ENCODE measurements around the gene ATXN10. TPM values are rescaled to one million over a fixed set of nuclear protein-coding genes. Genes with fewer than 3 reads are reported as not detected.

Gene ATXN10
- total RNA-seq, 1 experiment from 2014 or later, result 135 TPM

DNA sequence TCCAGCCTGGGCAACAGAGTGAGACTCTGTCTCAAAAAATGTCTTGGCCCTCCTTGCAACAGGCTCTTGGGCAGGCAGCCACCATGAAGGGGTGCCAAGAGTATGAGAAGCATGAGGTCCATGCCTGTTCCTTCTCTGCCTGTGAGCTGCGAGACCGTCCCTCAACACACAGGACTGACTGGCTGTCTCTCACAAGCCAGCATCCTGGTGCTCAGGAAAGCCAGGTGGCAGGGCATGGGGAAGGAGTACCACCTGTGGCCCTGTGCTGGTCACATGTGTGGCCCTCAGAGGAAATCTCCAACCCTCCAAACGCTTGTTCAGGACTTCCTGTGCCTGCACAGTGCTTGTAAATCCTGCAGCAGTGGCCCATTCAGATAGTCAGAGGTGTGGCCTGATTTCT lies 83.2 kb downstream of the ATXN10 start:
- Histone ChIP-seq H3K9me2 (ENCODE audit: insufficient read depth) (no peaks in the 10 kb centered on the region), H3K27me3 (ENCODE audit: insufficient read depth, low read length) (no peaks in the 10 kb centered on the region), H3K4me2 (ENCODE audit: low read length) (no peak overlapping the region), H3K27ac (ENCODE audit: low read depth, low read length) (no peak overlapping the region), H4K20me1 (ENCODE audit: insufficient read depth) (no peaks in the 10 kb centered on the region; the same call in 1 of the 2 replicates), H3K4me1 (ENCODE audit: control insufficient read depth in 1 of 2, insufficient read depth in 2 of 2, low read length in 2 of 2) (no peaks in the 10 kb centered on the region), H3K36me3 (ENCODE audit: control insufficient read depth in 1 of 2, insufficient read depth in 2 of 2, low read length in 2 of 2) (no peaks in the 10 kb centered on the region), H3K9me3 (ENCODE audit: control insufficient read depth in 1 of 2, insufficient read depth in 1 of 2, low read depth in 1 of 2, low read length in 2 of 2) (no peaks in the 10 kb centered on the region), H3K9ac (ENCODE audit: low read length) (no peak overlapping the region), H3K4me3 (replicated peaks in 1 of 2; ENCODE audit: low read depth in 1 of 2, low read length in 2 of 2) (no peak overlapping the region), H3K79me2 (ENCODE audit: insufficient read depth, low read length) (no peaks in the 10 kb centered on the region), H2AFZ (ENCODE audit: low read depth, low read length, poor library complexity, severe bottlenecking) (no peak overlapping the region)
- DNase-seq (ENCODE audit: low read depth, low spot score) (no peak), ATAC-seq (no peak)
- RAD21 ChIA-PET (ENCODE audit: low non-redundant PET in 1 of 2, low total read pairs in 2 of 2, uncharacterized antibody in 2 of 2, unreplicated experiment in 2 of 2), result no interaction called here
- CTCF ChIA-PET, result no interaction called here
- POLR2A ChIA-PET, result no interaction called here
- TF ChIP-seq JUND (IDR thresholded peaks at IDR 0.05) (no peak), EGR1 (IDR thresholded peaks at IDR 0.05; ENCODE audit: low read depth) (no peak), ZFX (IDR thresholded peaks at IDR 0.05) (no peak), EZH2 (IDR thresholded peaks at IDR 0.05) (no peak), RAD21 (IDR thresholded peaks at IDR 0.05; ENCODE audit: low read depth) (no peak), CEBPB (IDR thresholded peaks at IDR 0.05; ENCODE audit: low read depth) (no peak), TCF7L2 (IDR thresholded peaks at IDR 0.05; ENCODE audit: borderline replicate concordance, extremely low read depth, insufficient read depth, insufficient read length) (no peak)
- TF ChIP-seq, protein P1, sequence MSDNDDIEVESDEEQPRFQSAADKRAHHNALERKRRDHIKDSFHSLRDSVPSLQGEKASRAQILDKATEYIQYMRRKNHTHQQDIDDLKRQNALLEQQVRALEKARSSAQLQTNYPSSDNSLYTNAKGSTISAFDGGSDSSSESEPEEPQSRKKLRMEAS (IDR thresholded peaks at IDR 0.05), result no peak
- TF ChIP-seq, protein P2, sequence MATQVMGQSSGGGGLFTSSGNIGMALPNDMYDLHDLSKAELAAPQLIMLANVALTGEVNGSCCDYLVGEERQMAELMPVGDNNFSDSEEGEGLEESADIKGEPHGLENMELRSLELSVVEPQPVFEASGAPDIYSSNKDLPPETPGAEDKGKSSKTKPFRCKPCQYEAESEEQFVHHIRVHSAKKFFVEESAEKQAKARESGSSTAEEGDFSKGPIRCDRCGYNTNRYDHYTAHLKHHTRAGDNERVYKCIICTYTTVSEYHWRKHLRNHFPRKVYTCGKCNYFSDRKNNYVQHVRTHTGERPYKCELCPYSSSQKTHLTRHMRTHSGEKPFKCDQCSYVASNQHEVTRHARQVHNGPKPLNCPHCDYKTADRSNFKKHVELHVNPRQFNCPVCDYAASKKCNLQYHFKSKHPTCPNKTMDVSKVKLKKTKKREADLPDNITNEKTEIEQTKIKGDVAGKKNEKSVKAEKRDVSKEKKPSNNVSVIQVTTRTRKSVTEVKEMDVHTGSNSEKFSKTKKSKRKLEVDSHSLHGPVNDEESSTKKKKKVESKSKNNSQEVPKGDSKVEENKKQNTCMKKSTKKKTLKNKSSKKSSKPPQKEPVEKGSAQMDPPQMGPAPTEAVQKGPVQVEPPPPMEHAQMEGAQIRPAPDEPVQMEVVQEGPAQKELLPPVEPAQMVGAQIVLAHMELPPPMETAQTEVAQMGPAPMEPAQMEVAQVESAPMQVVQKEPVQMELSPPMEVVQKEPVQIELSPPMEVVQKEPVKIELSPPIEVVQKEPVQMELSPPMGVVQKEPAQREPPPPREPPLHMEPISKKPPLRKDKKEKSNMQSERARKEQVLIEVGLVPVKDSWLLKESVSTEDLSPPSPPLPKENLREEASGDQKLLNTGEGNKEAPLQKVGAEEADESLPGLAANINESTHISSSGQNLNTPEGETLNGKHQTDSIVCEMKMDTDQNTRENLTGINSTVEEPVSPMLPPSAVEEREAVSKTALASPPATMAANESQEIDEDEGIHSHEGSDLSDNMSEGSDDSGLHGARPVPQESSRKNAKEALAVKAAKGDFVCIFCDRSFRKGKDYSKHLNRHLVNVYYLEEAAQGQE (IDR thresholded peaks at IDR 0.05; ENCODE audit: low read depth), result no peak
- TF ChIP-seq, protein P3, sequence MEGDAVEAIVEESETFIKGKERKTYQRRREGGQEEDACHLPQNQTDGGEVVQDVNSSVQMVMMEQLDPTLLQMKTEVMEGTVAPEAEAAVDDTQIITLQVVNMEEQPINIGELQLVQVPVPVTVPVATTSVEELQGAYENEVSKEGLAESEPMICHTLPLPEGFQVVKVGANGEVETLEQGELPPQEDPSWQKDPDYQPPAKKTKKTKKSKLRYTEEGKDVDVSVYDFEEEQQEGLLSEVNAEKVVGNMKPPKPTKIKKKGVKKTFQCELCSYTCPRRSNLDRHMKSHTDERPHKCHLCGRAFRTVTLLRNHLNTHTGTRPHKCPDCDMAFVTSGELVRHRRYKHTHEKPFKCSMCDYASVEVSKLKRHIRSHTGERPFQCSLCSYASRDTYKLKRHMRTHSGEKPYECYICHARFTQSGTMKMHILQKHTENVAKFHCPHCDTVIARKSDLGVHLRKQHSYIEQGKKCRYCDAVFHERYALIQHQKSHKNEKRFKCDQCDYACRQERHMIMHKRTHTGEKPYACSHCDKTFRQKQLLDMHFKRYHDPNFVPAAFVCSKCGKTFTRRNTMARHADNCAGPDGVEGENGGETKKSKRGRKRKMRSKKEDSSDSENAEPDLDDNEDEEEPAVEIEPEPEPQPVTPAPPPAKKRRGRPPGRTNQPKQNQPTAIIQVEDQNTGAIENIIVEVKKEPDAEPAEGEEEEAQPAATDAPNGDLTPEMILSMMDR (IDR thresholded peaks at IDR 0.05 in 2 of 3, conservative IDR thresholded peaks at IDR 0.05 in 1 of 3; ENCODE audit: borderline replicate concordance in 1 of 3, insufficient read depth in 1 of 3, low read depth in 2 of 3, low read length in 2 of 3), result no peak
- TF ChIP-seq, protein P4, sequence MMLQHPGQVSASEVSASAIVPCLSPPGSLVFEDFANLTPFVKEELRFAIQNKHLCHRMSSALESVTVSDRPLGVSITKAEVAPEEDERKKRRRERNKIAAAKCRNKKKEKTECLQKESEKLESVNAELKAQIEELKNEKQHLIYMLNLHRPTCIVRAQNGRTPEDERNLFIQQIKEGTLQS (IDR thresholded peaks at IDR 0.05), result no peak
- no TSS peak for BruUV-seq (replicated peaks)
- intact Hi-C loops (cut with micrococcal nuclease), result no loop called here
